Right ventricle myocardium superior (tissue), 1 donor: ENCODE data around the gene CDH26. TPM values are rescaled to one million over a fixed set of nuclear protein-coding genes. Genes with fewer than 3 reads are reported as not detected.

ENCODE experiments used
- ATAC-seq: fragments of 200-7000 bp; cut with Tn5 transposase; one replicate; pipeline ENCODE4 v1.9.1; 2020; ENCODE audit warnings: mild to moderate bottlenecking; ENCODE audit not compliant: poor library complexity
- DNase-seq: peaks from one replicate; pipeline ENCODE4 v3.0.0-alpha.2; 2020
- intact Hi-C: fragments of 100-400 bp; cut with DNase I; formaldehyde crosslinking; loops from one replicate; pipeline ENCODE4 v1.11.2; 2022
- total RNA-seq: library from RNA; stranded (reverse); fragmentation: NEBNext Ultra II Directional; extraction: Animal tissue kit (Norgen Biotek cat#: 25700); gene quantifications from one replicate; pipeline ENCODE4 v1.2.1, GENCODE V29; 2021
- donor health status: DM: no; HTN: yes; CAD: no; lungs with severe emphysema.

CDH26 gene
- total RNA-seq, 1 donor from 2014 or later, result 1.6 TPM

DNA sequence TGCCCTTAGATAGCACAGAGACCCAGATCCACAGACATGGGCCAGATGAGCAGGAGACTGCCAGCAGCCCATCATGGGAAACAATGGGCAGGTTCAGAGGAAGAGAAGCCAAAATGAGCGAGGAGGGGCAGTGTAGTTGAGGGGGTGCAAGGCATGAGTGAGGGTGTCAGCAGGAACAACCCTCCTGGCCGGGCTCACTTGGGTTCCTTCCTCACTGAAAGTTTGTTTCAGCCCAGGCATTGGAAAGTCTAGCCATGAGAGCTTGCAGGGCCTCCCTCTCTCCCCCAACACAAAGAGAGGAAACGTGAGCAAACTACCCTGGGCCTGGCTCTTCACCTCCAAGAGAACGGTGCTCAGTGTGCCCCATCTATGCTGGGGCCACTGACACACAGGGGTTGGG is 48.0 kb downstream of the CDH26 start:
- ATAC-seq (no peak), DNase-seq (no peak)
- intact Hi-C loops, result no loop called here

- ATAC-seq, result peak; percentile 80
- intact Hi-C loops, result no loop called here
Measured at GRCh38 chr20:60007464-60007863, 49.2 kb downstream of the CDH26 start.

GRCh38 chr20:60008130-60008808 is 50.0 kb downstream of the CDH26 start:
- ATAC-seq (peak; percentile 28), DNase-seq (no peak)
- intact Hi-C loops, result no loop called here

More at GRCh38 chr20:60007464-60007863, 49.2 kb downstream of the CDH26 start:
- DNase-seq, result no peak

DNA sequence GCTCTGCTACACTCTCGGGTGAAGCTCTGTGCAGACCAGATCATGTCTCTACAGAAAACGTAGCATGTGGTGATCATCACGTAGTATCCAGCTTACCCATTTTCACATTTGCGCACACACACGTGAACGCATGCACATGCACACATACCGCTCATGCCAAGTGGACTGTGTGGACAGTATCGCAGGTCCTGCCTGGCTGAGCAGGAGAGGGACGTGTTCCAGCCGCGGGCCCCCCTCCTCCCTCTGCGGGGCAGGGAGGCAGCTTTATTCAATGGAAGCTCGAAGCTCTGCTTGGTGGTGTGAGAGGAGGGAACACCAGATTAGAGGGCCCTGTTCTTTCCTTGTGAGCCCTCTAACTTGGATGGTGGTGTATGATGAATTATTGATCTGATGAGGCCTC is 51.1 kb downstream of the CDH26 start:
- no peak for DNase-seq
- no peak for ATAC-seq
- intact Hi-C loops, result no loop called here

DNA sequence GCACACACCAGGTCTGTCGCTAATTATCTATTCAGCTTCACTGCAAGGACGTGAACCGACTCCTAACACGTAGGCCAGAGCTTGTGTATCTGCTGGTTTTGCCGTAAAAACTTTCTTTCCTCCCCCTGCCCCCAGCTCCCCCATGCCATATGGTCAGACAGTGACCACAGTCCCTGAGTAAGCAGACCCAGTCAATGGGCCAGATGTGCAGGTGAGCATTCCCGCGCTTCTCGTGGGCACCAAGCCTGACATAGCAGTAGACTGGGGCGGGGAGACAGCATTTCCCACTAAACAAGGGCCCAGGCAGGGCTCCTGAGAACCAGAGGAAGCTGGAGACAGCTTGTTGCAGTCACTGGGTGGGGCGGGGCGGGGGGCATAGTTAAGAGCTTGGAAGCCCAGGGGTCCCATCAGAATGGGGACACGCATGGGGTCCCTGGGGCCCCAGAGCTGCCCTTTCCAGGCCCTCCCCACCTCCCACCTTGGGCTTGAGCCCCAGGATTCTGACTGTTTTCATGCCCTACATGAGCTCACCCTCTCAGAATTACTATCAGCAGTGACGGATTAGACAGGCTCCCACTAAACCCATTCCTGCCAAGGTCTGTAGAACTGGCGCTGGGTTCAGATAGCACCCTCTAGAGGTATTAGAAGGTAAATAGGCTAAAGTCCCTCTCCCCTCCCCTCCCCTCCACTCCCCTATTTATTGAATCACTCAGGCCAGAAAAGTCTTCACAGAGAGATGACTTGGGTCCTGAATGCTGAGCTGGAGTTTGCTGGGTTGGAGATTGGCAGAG is 51.8 kb downstream of the CDH26 start:
- DNase-seq (no peak), ATAC-seq (no peak)
- intact Hi-C loops, result no loop called here

DNA sequence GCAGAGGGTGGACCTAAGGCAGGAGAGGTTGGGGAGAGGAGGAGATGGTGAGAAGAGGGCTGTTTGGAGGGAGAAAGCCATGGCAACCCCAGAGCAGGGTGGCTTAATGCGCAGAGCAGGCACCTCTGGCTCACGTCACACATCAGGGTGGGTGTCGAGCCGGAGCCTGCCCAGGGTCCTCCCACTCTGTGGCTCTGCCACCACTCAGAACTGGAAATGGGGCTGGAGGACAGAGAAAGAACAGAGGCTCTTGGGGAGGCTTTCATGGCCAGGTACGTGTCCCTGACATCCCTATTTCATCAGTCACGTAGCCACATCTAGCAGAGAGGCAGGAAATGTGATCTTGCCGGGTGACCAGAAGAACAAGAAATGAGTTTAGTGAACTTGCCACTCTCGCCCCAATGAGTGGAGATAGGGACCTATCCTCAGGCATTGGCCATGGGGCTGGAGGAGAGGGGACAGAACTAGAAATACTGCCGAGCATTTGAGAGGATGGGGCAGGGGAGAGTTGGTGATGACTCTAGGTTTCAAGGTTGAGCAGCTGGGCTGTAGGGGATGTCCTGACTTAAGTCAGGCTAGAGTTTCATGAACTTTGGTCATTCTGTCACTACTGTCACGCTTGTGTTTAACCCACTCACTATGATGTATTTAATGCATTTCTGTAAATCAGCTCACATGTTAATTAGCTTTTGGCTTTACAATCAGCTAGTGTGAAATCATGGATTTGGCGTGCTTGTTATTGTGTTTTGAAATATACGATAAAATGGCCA is 52.7 kb downstream of the CDH26 start:
- intact Hi-C loops, result no loop called here
- no peak for ATAC-seq
- DNase-seq, result no peak

DNA sequence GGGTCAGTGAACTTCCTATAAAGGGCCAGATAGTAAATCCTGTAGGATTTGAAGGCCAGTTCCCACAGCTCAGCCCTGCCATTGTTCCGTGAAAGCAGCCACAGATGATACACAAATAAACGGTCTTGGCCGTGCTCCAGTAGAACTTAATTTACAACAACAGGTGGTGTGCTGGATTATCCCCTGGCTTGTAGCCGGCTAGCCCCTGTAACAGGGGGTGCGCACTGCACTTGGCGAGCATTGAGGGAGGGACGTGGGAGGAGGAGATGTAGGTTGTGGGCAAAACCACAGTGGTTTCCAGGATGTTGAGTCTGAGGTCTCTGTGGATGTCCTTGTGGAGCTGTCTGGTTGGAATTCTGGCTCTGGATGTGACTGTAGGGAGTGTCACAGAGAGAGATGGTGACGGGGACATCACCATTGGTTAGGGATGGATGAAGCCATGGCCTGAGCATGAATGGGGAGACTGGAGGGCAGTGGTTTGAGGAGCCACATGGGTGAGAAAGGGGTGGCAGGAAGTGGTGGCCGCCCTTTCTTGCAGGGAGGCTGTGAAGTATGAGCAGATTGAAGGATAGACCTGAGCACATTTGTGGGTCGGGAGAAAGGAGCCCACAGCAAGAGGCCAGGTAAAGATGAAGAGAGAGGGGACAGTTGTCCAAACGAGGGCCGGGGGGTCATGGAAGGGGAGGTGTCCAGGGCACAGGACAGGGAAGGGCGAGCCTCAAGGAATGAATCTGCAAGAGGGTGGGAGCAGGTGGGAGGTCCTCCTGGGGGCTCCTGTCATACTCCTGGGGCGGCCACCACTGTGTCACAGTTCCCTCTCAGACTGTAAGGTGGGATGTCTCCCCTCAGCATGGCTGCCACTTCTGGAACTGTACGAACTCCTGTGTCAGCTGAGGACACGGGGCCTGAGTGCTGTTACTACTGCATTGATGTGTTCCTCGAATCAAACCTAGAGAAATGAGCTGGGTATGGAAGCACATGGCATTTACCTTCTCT is 53.6 kb downstream of the CDH26 start:
- DNase-seq, result no peak
- ATAC-seq, result no peak
- intact Hi-C loops, result no loop called here

- ATAC-seq, result no peak
- intact Hi-C loops, result no loop called here
- no peak for DNase-seq
Measured at GRCh38 chr20:60013296-60014139, 55.3 kb downstream of the CDH26 start.

GRCh38 chr20:60016406-60016805 is 58.2 kb downstream of the CDH26 start:
- intact Hi-C loops, result no loop called here
- no peak for DNase-seq
- ATAC-seq, result no peak

DNA sequence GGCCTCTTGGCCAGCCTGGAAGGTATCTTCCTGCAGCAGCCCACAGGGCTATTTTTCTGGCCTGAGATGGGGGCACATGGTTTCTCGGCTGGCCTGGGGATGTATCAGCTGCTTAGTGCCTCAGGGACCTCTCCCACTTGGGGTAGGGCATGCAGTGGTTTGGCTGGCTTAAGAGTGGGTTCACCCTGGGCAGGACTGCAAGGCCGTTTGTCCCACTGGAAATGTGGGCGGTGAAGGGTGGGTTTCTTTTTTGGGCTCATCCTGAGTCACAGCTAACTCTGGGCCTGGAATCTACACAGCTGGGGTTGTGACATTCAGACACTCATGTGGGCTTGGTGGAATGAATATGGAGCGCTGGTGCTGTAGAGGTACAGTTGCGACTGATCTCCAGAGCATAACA is 62.0 kb downstream of the CDH26 start:
- intact Hi-C loops, result no loop called here
- DNase-seq (no peak), ATAC-seq (no peak)

GRCh38 chr20:60021104-60021503 is 62.9 kb downstream of the CDH26 start:
- ATAC-seq (no peak), DNase-seq (no peak)
- intact Hi-C loops, result no loop called here

GRCh38 chr20:60022849-60023248 is 64.6 kb downstream of the CDH26 start:
- no peak for DNase-seq
- intact Hi-C loops, result no loop called here
- ATAC-seq, result no peak

DNA sequence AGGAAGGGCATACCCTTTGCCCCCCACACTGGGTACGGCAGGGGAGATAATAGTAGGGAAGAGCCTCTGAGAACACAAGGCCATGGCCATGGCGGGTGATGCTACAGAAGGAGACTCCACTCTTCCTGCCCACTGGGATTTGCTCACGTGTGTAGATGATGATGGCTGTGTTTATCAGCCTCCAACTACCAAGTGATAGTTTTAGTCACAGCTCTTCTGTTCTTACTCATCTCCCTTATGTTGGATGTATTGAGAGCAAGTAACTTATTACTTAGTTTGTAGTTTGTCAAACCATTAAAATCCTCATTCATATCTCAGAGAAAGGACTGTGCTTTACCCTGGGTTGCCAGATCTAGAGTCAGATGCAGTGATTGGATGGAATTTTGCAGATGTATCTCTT is 66.0 kb downstream of the CDH26 start:
- intact Hi-C loops, result no loop called here
- DNase-seq (no peak), ATAC-seq (no peak)

- intact Hi-C loops, result no loop called here
- ATAC-seq (no peak), DNase-seq (no peak)
Measured at GRCh38 chr20:60024801-60025200, 66.6 kb downstream of the CDH26 start.

GRCh38 chr20:60026010-60026409 is 67.8 kb downstream of the CDH26 start:
- DNase-seq (no peak), ATAC-seq (no peak)
- intact Hi-C loops, result no loop called here

DNA sequence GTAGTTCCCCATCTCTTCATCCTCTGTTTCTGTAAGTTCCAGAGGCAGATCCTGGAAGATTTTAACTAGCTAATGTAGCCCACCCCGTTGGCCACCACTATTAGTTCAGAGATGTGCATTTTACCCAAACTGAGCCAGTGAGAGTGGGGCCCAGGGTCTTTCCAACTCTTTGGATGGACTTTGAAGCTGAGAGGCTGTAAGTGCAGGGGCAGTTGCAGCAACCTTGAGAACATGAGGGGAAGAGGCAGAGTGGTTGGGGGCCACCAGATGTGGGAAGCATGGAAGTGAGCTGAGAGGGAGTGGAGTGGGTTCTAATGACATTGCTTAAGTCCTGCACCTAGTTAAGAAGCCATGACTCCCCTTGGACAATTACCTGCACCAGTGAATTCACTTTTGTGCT is 72.2 kb downstream of the CDH26 start:
- DNase-seq, result no peak
- intact Hi-C loops, result loop anchor here (10.0 kb wide), 1 partner anchor 86 kb away; the partner anchor contains the start of genes FAM217B and PPP1R3D
- no peak for ATAC-seq

DNA sequence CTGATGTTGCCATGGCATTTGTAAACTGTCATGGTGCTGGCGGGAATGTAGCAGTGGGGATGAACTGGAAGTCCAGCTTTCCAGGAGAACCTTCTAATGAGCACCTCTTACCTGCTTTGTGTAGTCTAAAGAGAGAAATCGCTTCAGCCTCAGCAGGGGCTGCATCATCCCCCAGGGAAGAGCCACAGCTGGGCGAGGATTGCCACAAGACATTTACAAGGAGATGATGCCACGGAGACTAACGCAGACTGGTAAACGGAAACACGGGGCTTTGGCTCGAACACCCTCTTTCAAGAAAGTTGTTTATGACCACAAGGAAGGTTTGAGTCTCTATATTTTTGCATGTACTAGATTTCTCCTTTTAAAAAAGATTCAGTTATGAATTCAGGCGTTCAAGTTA is 72.9 kb downstream of the CDH26 start:
- no peak for ATAC-seq
- no peak for DNase-seq
- intact Hi-C loops, result loop anchor here (10.0 kb wide), 1 partner anchor 86 kb away; the partner anchor contains the start of genes FAM217B and PPP1R3D
